Liver (tissue), 3 donors: ENCODE data around the gene CACNB4.

ENCODE experiments used
- MAX ChIP-seq: IDR thresholded peaks from 2 replicates; pipeline ENCODE4 v1.6.1; 2016; ENCODE audit warnings: antibody characterized with exemption
- RAD21 ChIP-seq, 2 donors: IDR thresholded peaks; 2 replicates each; pipeline ENCODE4 v1.6.1; 2016; ENCODE audit warnings: antibody characterized with exemption in 2 of 2, mild to moderate bottlenecking in 2 of 2
- SP1 ChIP-seq: IDR thresholded peaks from 2 replicates; pipeline ENCODE4 v1.6.1; 2018; ENCODE audit warnings: antibody characterized with exemption, mild to moderate bottlenecking
- TAF1 ChIP-seq: conservative IDR thresholded peaks from 2 replicates; pipeline ENCODE4 v1.6.1; 2016; ENCODE audit warnings: antibody characterized with exemption, mild to moderate bottlenecking
- YY1 ChIP-seq: IDR thresholded peaks from 2 replicates; pipeline ENCODE4 v1.6.1; 2016; ENCODE audit warnings: antibody characterized with exemption, mild to moderate bottlenecking
- TF ChIP-seq, protein P1 (sequence below): fragments of 150-350 bp; IDR thresholded peaks from 2 replicates; pipeline ENCODE4 v1.5.1; 2017; ENCODE audit warnings: improper control_type of control experiment, low read depth, low read length; ENCODE audit not compliant: missing input control
- TF ChIP-seq, protein P2 (sequence below): IDR thresholded peaks from 2 replicates; pipeline ENCODE4 v1.6.1; 2016; ENCODE audit warnings: antibody characterized with exemption
- TF ChIP-seq, protein P3 (sequence below): IDR thresholded peaks from 2 replicates; pipeline ENCODE4 v1.6.1; 2016; ENCODE audit warnings: antibody characterized with exemption, mild to moderate bottlenecking
- donor health status: healthy.
- donor health status: healthy.

DNA sequence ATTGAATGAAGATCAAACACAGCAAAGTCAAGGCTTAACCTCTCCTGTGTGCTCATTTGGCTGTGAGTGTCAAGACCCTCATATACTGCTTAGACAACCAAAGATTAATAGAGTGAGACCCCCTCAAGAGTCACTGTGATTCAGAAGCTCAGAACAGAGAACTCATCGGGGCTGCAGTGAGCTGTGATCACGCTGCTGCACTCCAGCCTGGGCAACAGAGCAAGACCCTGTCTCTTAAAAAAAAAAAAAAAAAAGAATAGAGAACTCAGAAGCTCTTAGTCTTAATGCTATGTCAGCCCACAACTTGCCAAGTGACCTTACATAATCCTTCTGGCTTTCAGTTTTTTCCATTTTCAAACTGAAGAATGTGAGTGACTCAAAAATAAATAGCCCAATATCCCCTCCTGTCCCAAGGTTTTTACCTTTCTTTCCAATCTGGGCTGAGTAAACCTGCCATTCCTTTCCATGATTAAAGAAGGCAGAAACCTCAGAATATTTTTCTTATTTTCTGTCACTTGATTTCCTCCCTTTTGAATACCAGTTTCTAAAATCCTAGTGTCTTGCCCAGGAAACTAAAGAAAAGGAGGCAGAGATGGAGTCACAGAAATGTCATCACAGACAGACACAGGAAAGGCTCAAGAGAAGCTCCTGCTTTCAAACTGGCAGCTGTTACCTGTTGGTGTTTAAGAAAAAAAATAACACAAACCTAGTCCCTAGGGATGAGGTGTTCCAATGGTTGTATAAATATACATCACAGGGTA, 102.4 kb downstream of the CACNB4 start:
- TF ChIP-seq, protein P1, sequence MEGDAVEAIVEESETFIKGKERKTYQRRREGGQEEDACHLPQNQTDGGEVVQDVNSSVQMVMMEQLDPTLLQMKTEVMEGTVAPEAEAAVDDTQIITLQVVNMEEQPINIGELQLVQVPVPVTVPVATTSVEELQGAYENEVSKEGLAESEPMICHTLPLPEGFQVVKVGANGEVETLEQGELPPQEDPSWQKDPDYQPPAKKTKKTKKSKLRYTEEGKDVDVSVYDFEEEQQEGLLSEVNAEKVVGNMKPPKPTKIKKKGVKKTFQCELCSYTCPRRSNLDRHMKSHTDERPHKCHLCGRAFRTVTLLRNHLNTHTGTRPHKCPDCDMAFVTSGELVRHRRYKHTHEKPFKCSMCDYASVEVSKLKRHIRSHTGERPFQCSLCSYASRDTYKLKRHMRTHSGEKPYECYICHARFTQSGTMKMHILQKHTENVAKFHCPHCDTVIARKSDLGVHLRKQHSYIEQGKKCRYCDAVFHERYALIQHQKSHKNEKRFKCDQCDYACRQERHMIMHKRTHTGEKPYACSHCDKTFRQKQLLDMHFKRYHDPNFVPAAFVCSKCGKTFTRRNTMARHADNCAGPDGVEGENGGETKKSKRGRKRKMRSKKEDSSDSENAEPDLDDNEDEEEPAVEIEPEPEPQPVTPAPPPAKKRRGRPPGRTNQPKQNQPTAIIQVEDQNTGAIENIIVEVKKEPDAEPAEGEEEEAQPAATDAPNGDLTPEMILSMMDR: no peak
- TF ChIP-seq TAF1: no peak
- TF ChIP-seq, protein P2, sequence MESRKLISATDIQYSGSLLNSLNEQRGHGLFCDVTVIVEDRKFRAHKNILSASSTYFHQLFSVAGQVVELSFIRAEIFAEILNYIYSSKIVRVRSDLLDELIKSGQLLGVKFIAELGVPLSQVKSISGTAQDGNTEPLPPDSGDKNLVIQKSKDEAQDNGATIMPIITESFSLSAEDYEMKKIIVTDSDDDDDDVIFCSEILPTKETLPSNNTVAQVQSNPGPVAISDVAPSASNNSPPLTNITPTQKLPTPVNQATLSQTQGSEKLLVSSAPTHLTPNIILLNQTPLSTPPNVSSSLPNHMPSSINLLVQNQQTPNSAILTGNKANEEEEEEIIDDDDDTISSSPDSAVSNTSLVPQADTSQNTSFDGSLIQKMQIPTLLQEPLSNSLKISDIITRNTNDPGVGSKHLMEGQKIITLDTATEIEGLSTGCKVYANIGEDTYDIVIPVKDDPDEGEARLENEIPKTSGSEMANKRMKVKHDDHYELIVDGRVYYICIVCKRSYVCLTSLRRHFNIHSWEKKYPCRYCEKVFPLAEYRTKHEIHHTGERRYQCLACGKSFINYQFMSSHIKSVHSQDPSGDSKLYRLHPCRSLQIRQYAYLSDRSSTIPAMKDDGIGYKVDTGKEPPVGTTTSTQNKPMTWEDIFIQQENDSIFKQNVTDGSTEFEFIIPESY: no peak
- TF ChIP-seq SP1: no peak
- TF ChIP-seq YY1: no peak
- TF ChIP-seq MAX: no peak
- TF ChIP-seq RAD21 (IDR thresholded peaks at IDR 0.05): no peak
- TF ChIP-seq, protein P3, sequence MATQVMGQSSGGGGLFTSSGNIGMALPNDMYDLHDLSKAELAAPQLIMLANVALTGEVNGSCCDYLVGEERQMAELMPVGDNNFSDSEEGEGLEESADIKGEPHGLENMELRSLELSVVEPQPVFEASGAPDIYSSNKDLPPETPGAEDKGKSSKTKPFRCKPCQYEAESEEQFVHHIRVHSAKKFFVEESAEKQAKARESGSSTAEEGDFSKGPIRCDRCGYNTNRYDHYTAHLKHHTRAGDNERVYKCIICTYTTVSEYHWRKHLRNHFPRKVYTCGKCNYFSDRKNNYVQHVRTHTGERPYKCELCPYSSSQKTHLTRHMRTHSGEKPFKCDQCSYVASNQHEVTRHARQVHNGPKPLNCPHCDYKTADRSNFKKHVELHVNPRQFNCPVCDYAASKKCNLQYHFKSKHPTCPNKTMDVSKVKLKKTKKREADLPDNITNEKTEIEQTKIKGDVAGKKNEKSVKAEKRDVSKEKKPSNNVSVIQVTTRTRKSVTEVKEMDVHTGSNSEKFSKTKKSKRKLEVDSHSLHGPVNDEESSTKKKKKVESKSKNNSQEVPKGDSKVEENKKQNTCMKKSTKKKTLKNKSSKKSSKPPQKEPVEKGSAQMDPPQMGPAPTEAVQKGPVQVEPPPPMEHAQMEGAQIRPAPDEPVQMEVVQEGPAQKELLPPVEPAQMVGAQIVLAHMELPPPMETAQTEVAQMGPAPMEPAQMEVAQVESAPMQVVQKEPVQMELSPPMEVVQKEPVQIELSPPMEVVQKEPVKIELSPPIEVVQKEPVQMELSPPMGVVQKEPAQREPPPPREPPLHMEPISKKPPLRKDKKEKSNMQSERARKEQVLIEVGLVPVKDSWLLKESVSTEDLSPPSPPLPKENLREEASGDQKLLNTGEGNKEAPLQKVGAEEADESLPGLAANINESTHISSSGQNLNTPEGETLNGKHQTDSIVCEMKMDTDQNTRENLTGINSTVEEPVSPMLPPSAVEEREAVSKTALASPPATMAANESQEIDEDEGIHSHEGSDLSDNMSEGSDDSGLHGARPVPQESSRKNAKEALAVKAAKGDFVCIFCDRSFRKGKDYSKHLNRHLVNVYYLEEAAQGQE: no peak
